Stimulated activated CD8-positive, alpha-beta memory T cell treated with anti-CD3 and anti-CD28 coated beads, Interleukin-15, amount 100 ng/mL, for 48 hours (primary cell): ENCODE data around the gene QSOX1.

Experiments
- DNase-seq, 2 donors: peaks; one replicate each; pipeline ENCODE4 v3.0.0-alpha.2; 2020; ENCODE audit warnings: low read depth in 2 of 2

The QSOX1 gene

DNA sequence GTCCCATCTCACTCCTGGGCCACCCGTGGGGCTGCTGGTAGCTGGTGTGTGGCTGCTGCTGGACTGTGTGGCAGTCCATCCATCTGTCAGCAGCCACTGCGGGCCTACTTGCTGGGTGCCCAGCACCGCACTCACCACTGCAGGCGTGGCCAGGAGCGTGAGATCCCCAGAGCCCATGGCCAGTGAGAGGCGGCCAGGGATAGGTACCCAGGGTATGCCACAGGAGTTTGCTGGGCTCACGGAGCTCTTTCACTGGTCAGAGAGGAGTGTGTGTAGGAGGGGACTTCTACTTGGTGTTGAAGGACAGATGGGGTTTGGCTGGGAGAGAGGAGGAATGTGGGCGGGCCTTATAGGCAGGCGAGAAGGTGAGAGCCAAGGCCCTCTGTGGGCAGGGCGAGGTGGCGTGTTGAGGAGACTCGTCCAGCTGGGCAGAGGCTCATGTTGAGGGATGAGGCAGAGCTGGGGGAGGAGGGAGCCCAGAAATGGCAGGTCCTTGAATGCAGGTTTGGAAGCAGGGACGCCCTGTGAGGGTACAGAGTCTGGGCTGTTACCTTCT lies 15.0 kb downstream of the QSOX1 start:
- DNase-seq, result no peak

GRCh38 chr1:180170546-180171151 lies 16.0 kb downstream of the QSOX1 start:
- DNase-seq, result no peak

GRCh38 chr1:180171691-180172090 lies 17.0 kb downstream of the QSOX1 start:
- DNase-seq, result no peak

DNA sequence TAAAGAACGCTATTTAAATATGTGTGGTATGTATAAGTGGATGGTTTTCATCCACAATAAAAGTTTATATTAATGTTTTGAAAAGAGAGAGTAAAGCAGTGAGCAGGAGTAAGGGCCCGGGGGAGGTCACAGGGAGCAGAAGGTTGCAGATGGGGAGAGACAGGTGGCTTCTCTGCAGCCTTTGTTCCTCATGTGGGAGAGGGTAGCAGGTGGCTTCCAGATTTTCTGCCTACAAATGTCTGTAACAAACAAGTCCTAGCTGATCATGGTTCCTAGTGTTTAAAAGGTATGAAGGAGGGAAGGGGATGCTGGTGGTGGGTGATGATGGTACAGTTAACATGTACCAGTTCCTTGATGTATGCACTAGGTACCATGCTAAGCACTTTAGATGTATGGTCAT lies 18.8 kb downstream of the QSOX1 start:
- DNase-seq, result no peak

GRCh38 chr1:180173952-180174351 lies 19.3 kb downstream of the QSOX1 start:
- DNase-seq, result no peak

DNA sequence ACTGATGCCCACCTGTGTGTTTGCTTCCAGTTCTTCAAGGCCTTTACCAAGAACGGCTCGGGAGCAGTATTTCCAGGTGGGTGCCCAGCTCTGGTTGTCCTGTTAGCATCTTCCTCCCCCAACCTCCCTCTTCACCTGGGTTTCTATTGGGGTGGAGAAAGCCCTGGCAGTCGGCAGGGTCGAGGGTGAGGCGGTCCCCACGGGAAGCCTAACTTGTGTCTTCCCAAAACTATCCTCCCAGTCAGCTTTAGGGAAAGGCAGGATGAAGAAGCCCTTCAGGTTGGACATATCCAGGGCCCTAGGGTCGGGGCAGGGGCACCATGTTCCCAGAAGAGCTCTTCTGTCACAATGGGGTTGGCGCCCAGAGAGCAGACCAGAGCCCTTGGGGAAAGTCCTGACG lies 20.6 kb downstream of the QSOX1 start:
- no peak for DNase-seq

DNA sequence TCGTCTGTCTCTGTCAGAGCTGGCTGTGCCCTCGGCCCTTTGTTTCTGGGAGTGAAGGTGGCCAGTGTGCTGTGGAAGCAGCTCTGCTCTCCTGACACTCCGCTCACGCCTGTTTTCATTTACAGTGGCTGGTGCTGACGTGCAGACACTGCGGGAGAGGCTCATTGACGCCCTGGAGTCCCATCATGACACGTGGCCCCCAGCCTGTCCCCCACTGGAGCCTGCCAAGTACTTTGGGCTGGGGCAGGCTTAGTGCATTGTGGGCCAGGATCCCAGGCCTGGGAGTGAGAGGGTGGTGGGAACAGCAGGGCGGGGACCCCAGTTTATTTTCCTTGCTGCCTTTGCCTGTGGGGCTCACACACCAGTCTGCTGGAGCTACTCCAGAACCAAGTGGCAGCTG lies 21.1 kb downstream of the QSOX1 start:
- no peak for DNase-seq

GRCh38 chr1:180176965-180177364 lies 22.3 kb downstream of the QSOX1 start:
- DNase-seq, result no peak

- no peak for DNase-seq
These were observed 23.3 kb downstream of the QSOX1 start for GRCh38 chr1:180177931-180178330.

GRCh38 chr1:180178511-180179161 lies 24.0 kb downstream of the QSOX1 start:
- peak in 1 of 2 donors; percentile 26 for DNase-seq

- DNase-seq, result no peak
These were observed 24.7 kb downstream of the QSOX1 start for GRCh38 chr1:180179162-180179957.

DNA sequence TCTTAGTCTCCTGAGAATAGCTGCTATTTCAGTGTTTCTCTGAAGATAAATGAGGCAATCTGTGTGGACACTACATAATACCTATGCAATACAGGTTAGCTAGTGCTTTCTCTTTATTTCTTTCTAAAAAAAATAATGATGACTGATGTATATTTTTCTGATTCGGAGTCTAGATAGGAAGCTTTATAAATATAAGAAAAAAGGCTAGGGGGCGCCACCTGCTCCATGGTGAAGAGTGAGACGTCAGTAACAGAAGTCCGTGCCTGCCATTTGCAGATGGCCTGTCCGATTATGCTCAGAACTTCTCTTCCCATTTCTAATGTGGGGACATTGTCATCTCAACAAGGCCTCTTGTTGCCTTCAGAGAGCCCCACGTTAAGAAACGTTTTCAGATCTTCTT lies 26.4 kb downstream of the QSOX1 start:
- no peak for DNase-seq

- DNase-seq, result no peak
These were observed 27.4 kb downstream of the QSOX1 start for GRCh38 chr1:180181996-180182642.

DNA sequence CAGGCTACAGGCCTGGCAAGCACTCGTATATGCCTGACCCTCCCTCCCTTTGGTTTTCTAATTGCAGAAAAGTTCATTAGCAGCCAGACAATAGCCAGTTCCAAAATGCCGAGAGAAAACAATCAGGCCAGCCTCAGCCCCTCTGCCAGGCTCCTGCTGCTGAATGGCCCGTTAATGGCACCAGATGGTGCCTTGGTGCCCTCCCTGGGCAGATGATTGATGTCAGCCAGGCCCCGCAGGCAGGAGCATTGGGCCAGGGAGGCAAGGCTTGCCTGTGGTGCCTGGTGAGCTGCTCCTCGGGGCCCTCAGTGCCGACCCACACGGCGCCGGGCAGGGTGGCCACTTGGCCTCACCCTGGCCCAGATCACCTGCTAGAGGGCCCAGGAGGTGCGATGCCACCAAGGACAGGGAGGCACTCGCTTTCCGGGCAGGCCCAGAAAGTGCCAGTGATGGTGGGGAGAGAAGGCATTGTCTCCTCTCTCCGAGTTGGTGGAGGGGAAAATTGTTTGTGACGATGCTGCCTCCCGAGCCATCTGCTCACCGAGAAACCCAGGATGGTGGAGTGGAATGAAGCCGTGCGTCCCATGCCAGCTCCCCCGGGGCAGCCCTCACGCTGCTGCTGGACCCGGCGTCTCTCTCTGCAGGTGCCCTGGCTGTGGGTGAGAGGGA lies 28.1 kb downstream of the QSOX1 start:
- DNase-seq, result no peak

- DNase-seq, result no peak
These were observed 28.8 kb downstream of the QSOX1 start for GRCh38 chr1:180183426-180183825.

GRCh38 chr1:180184041-180184440 lies 29.4 kb downstream of the QSOX1 start:
- no peak for DNase-seq

DNA sequence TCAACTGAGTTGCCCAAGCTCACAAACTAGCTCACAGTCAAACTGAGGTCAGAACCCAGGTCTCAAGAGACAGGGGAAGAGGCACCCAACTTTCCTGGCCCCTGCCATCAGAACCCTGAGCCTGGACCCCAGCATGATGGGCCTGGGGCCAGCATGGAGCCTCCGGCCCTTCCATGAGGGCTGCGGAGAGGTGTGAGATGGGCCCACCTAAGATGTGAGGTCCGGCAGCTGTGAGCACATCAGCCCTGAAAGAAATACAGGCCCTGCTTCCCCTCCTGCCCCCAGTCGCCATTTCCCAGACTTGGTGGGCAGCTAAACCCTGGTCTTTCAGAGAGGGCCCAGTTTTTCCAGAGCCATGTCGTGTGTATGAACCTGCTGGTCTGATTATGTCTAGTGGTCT lies 30.6 kb downstream of the QSOX1 start:
- no peak for DNase-seq

DNA sequence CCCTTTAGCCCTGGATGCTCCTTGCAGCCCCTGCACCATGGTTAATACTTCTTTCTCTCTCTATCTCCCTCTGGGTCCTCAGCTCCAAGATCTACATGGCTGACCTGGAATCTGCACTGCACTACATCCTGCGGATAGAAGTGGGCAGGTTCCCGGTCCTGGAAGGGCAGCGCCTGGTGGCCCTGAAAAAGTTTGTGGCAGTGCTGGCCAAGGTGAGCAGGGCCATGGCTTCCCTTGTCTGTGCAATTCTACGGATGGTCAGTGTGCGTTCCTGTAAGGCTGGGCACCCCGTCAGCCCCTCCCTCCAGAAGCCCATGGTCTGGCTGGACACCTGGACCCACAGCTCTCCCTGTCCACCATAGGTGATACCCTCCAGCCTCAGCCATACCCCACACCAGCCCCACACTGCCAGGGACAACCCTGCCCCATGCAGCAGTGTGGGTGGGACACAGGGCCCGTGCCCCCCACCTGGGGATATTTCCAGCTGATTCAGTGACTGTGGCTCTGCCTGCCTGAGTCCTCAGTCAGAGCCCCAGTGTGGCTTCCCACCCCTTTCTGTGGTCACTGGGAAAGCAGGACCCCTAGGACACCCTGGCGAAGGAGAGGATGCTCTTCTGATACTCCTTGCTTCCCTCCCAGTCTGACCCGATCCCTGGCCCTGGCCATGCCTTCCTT lies 31.4 kb downstream of the QSOX1 start:
- DNase-seq, result no peak

DNA sequence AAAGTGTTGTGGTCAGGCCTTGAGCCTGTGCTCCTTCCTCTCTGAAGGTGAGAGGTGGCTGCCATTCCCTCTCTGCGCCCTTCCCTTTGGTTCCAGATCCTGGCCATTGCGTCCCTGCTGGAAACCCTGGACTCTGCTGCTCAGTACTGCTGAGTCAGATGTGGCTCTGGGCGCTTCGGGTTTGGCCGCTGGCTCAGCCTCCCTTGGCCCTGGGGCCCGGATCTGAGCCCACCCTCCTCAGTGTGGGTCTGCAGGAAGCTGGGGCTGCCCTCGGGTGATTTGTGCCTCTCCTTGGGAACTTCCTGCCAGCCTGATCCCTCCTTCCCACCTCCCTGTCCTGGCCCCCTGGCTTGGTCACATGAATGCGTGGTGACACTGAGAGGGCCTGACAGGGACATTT lies 32.2 kb downstream of the QSOX1 start:
- DNase-seq, result no peak

DNA sequence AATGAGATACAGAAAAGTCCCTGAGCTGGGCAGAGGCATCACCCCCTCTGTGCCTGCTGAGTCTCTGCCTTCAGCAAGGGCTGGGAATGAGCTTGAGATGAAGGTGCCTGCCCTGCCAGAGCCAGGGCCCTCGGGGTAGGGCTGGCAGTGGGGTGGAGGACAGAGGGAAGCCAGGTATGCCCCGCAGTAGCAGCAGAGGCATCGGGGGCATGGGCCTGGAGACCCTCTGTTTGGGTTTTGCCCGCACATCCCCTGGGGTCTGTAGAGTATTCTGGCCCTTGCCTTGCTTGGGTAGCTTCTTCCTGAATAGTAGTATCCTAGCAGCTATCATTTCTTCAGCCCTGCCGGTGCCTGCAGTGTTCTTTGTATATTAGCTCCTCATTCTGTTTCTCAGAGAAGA lies 33.0 kb downstream of the QSOX1 start:
- no peak for DNase-seq

DNA sequence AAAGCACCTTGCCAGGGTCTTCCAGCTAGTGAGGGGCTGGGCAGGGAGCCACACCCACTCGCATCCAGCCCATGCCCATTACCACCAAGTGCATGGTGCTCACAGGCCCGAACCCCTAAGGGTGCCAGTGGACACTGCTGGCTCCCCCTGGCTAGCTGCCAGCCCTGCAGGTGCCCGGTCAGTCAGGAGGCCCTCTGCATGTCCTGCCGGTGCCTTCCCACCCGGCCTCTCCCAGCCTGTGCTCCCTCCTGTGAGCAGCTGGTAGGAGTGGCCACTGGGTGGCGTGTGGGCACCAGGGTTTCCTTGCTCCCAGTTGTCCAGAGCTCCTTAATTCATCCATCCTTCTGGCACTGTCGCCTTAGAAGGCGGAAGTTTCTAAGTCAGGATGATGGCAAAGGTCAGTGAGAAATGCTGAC lies 33.4 kb downstream of the QSOX1 start:
- DNase-seq, result no peak
